Naive B cell (primary cell): ENCODE measurements around the gene ACADS. TPM values are rescaled to one million over a fixed set of nuclear protein-coding genes. Genes with fewer than 3 reads are reported as not detected.

ENCODE experiments used
- ATAC-seq, 2 donors: fragments of 150-1000 bp; cut with Tn5 transposase; 2 replicates each; pipeline ENCODE4 v1.10.0; 2021; ENCODE audit warnings: low read depth in 2 of 2, mild to moderate bottlenecking in 2 of 2, moderate library complexity in 2 of 2
- DNase-seq: peaks from one replicate; pipeline ENCODE4 v3.0.0; 2022
- H3K27ac Mint-ChIP-seq, 6 donors: one replicate each; pipeline ENCODE4 v1.8.0; 2020 to 2022; ENCODE audit warnings: mild to moderate bottlenecking in 6 of 6, mixed read lengths in 6 of 6, moderate library complexity in 5 of 6, inconsistent platforms in 2 of 6
- H3K27me3 Mint-ChIP-seq, 3 donors: one replicate each; pipeline ENCODE4 v1.8.0; 2021 to 2022; ENCODE audit warnings: mixed read lengths in 3 of 3, mild to moderate bottlenecking in 1 of 3
- H3K36me3 Mint-ChIP-seq, 2 donors: one replicate each; pipeline ENCODE4 v1.8.0; 2020 to 2022; ENCODE audit warnings: mixed read lengths in 2 of 2, inconsistent platforms in 1 of 2, mild to moderate bottlenecking in 1 of 2
- H3K4me1 Mint-ChIP-seq, 3 donors: one replicate each; pipeline ENCODE4 v1.8.0; 2020 to 2022; ENCODE audit warnings: mixed read lengths in 3 of 3, inconsistent platforms in 1 of 3, mild to moderate bottlenecking in 1 of 3, moderate library complexity in 1 of 3
- H3K4me3 Mint-ChIP-seq, 8 donors: one replicate each; pipeline ENCODE4 v1.8.0; 2020 to 2022; ENCODE audit warnings: mild to moderate bottlenecking in 8 of 8, mixed read lengths in 8 of 8, moderate library complexity in 8 of 8, inconsistent platforms in 2 of 8
- H3K9me3 Mint-ChIP-seq, 7 donors: one replicate each; pipeline ENCODE4 v1.8.0; 2020 to 2022; ENCODE audit warnings: mixed read lengths in 7 of 7, mild to moderate bottlenecking in 5 of 7, inconsistent platforms in 2 of 7, moderate library complexity in 1 of 7
- polyA plus RNA-seq, 6 donors: library from polyadenylated mRNA; unstranded; fragments of 300-500 nt; fragmentation: Illumina TruSeq; gene quantifications; one replicate each; pipeline ENCODE4 v1.2.3, GENCODE V29; 2021; ENCODE audit warnings: low read depth in 6 of 6

Gene ACADS
- polyA plus RNA-seq, 6 donors from 2014 or later, result 3.4 to 17.4 (median 7.7) TPM

GRCh38 chr12:120689397-120690082, 36.1 kb upstream of the ACADS start:
- Mint-ChIP-seq H3K9me3 (peaks cover 0 to 4% (median 0%) of the 10 kb centered on the region in 7 donors), H3K27ac (no peak overlapping the region), H3K4me3 (peak overlapping the region in 6 of 8 donors; percentile 22 to 95 (median 87)), H3K36me3 (peaks cover 6 to 16% of the 10 kb centered on the region in 2 donors), H3K4me1 (peaks cover 26 to 42% (median 36%) of the 10 kb centered on the region in 3 donors), H3K27me3 (no peaks in the 10 kb centered on the region)
- ATAC-seq (no peak), DNase-seq (no peak)

GRCh38 chr12:120690083-120690450, 35.6 kb upstream of the ACADS start:
- H3K9me3 Mint-ChIP-seq, result peaks cover 0 to 3% (median 0%) of the 10 kb centered on the region in 7 donors
- DNase-seq (no peak), ATAC-seq (no peak)
- peak overlapping the region in 1 of 8 donors; percentile 67 for H3K4me3 Mint-ChIP-seq
- peaks cover 12 to 22% of the 10 kb centered on the region in 2 donors for H3K36me3 Mint-ChIP-seq
- H3K27me3 Mint-ChIP-seq, result no peaks in the 10 kb centered on the region
- H3K4me1 Mint-ChIP-seq, result peaks cover 20 to 37% (median 31%) of the 10 kb centered on the region in 3 donors
- H3K27ac Mint-ChIP-seq, result no peak overlapping the region

- peak overlapping the region in 1 of 6 donors; percentile 38 for H3K27ac Mint-ChIP-seq
- H3K4me1 Mint-ChIP-seq, result peaks cover 19 to 32% (median 25%) of the 10 kb centered on the region in 3 donors
Observed at GRCh38 chr12:120690978-120691377, 34.6 kb upstream of the ACADS start.

GRCh38 chr12:120692524-120693033, 33.0 kb upstream of the ACADS start:
- Mint-ChIP-seq H3K4me3 (no peak overlapping the region), H3K9me3 (no peaks in the 10 kb centered on the region), H3K36me3 (peaks cover 26 to 42% of the 10 kb centered on the region in 2 donors), H3K4me1 (peaks cover 19 to 32% (median 24%) of the 10 kb centered on the region in 3 donors), H3K27me3 (no peaks in the 10 kb centered on the region), H3K27ac (no peak overlapping the region)
- no peak for ATAC-seq
- DNase-seq, result no peak

More at GRCh38 chr12:120690978-120691377, 34.6 kb upstream of the ACADS start:
- ATAC-seq, result no peak
- H3K36me3 Mint-ChIP-seq, result peaks cover 13 to 26% of the 10 kb centered on the region in 2 donors
- no peaks in the 10 kb centered on the region for H3K9me3 Mint-ChIP-seq
- H3K27me3 Mint-ChIP-seq, result no peaks in the 10 kb centered on the region
- peak overlapping the region in 2 of 8 donors; percentile 15 to 67 for H3K4me3 Mint-ChIP-seq
- DNase-seq, result no peak

GRCh38 chr12:120693848-120694247, 31.8 kb upstream of the ACADS start:
- ATAC-seq (no peak), DNase-seq (no peak)
- H3K4me1 Mint-ChIP-seq, result peaks cover 9 to 28% (median 19%) of the 10 kb centered on the region in 3 donors
- H3K9me3 Mint-ChIP-seq, result no peaks in the 10 kb centered on the region
- peaks cover 26 to 42% of the 10 kb centered on the region in 2 donors for H3K36me3 Mint-ChIP-seq
- H3K27me3 Mint-ChIP-seq, result no peaks in the 10 kb centered on the region
- H3K27ac Mint-ChIP-seq, result peak overlapping the region in 1 of 6 donors; percentile 93
- no peak overlapping the region for H3K4me3 Mint-ChIP-seq

GRCh38 chr12:120696626-120697025, 29.0 kb upstream of the ACADS start:
- H3K4me3 Mint-ChIP-seq, result no peak overlapping the region
- H3K4me1 Mint-ChIP-seq, result peaks cover 6 to 25% (median 11%) of the 10 kb centered on the region in 3 donors
- no peaks in the 10 kb centered on the region for H3K27me3 Mint-ChIP-seq
- DNase-seq (no peak), ATAC-seq (no peak)
- H3K27ac Mint-ChIP-seq, result peak overlapping the region in 1 of 6 donors; percentile 3
- H3K36me3 Mint-ChIP-seq, result peaks cover 35 to 51% of the 10 kb centered on the region in 2 donors
- H3K9me3 Mint-ChIP-seq, result no peaks in the 10 kb centered on the region

GRCh38 chr12:120697344-120697743, 28.3 kb upstream of the ACADS start:
- peak overlapping the region in 1 of 6 donors; percentile 90 for H3K27ac Mint-ChIP-seq
- ATAC-seq (no peak), DNase-seq (no peak)
- H3K4me1 Mint-ChIP-seq, result peaks cover 6 to 23% (median 11%) of the 10 kb centered on the region in 3 donors
- H3K9me3 Mint-ChIP-seq, result no peaks in the 10 kb centered on the region
- no peaks in the 10 kb centered on the region for H3K27me3 Mint-ChIP-seq
- H3K4me3 Mint-ChIP-seq, result no peak overlapping the region
- peaks cover 40 to 51% of the 10 kb centered on the region in 2 donors for H3K36me3 Mint-ChIP-seq

GRCh38 chr12:120698665-120699064, 27.0 kb upstream of the ACADS start:
- peaks cover 3 to 13% (median 11%) of the 10 kb centered on the region in 3 donors for H3K4me1 Mint-ChIP-seq
- H3K9me3 Mint-ChIP-seq, result no peaks in the 10 kb centered on the region
- H3K36me3 Mint-ChIP-seq, result peaks cover 37 to 41% of the 10 kb centered on the region in 2 donors
- no peak overlapping the region for H3K4me3 Mint-ChIP-seq
- DNase-seq (no peak), ATAC-seq (no peak)
- H3K27ac Mint-ChIP-seq, result peak overlapping the region in 1 of 6 donors; percentile 45
- H3K27me3 Mint-ChIP-seq, result no peaks in the 10 kb centered on the region

- no peak overlapping the region for H3K27ac Mint-ChIP-seq
- peaks cover 3 to 13% (median 11%) of the 10 kb centered on the region in 3 donors for H3K4me1 Mint-ChIP-seq
- peak overlapping the region in 1 of 8 donors; percentile 6 for H3K4me3 Mint-ChIP-seq
- no peaks in the 10 kb centered on the region for H3K9me3 Mint-ChIP-seq
- no peaks in the 10 kb centered on the region for H3K27me3 Mint-ChIP-seq
- no peak for ATAC-seq
- no peak for DNase-seq
- H3K36me3 Mint-ChIP-seq, result peaks cover 35 to 39% of the 10 kb centered on the region in 2 donors
Observed at GRCh38 chr12:120699553-120699952, 26.1 kb upstream of the ACADS start.

- Mint-ChIP-seq H3K9me3 (no peaks in the 10 kb centered on the region), H3K27me3 (no peaks in the 10 kb centered on the region), H3K4me3 (no peak overlapping the region), H3K36me3 (peaks cover 26 to 32% of the 10 kb centered on the region in 2 donors), H3K4me1 (peaks cover 3 to 13% (median 11%) of the 10 kb centered on the region in 3 donors), H3K27ac (peak overlapping the region in 2 of 6 donors; percentile 36 to 51)
- DNase-seq, result no peak
- no peak for ATAC-seq
Observed at GRCh38 chr12:120700886-120701285, 24.7 kb upstream of the ACADS start.

GRCh38 chr12:120702637-120703036, 23.0 kb upstream of the ACADS start:
- Mint-ChIP-seq H3K4me1 (peaks cover 3 to 13% (median 11%) of the 10 kb centered on the region in 3 donors), H3K4me3 (no peak overlapping the region), H3K9me3 (no peaks in the 10 kb centered on the region), H3K36me3 (peaks cover 9 to 19% of the 10 kb centered on the region in 2 donors), H3K27me3 (no peaks in the 10 kb centered on the region), H3K27ac (no peak overlapping the region)
- DNase-seq (no peak), ATAC-seq (no peak)

GRCh38 chr12:120703311-120703942, 22.2 kb upstream of the ACADS start:
- peaks cover 3 to 9% (median 8%) of the 10 kb centered on the region in 3 donors for H3K4me1 Mint-ChIP-seq
- no peaks in the 10 kb centered on the region for H3K27me3 Mint-ChIP-seq
- peaks cover 9 to 19% of the 10 kb centered on the region in 2 donors for H3K36me3 Mint-ChIP-seq
- H3K4me3 Mint-ChIP-seq, result no peak overlapping the region
- DNase-seq (no peak), ATAC-seq (no peak)
- no peaks in the 10 kb centered on the region for H3K9me3 Mint-ChIP-seq
- no peak overlapping the region for H3K27ac Mint-ChIP-seq

- H3K4me1 Mint-ChIP-seq, result peaks cover 4 to 10% (median 7%) of the 10 kb centered on the region in 3 donors
- no peak overlapping the region for H3K27ac Mint-ChIP-seq
- DNase-seq (no peak), ATAC-seq (no peak)
- no peaks in the 10 kb centered on the region for H3K9me3 Mint-ChIP-seq
- peaks cover 6 to 14% of the 10 kb centered on the region in 2 donors for H3K36me3 Mint-ChIP-seq
- H3K27me3 Mint-ChIP-seq, result no peaks in the 10 kb centered on the region
- H3K4me3 Mint-ChIP-seq, result no peak overlapping the region
Observed at GRCh38 chr12:120705618-120706017, 20.0 kb upstream of the ACADS start.
